Measurements from ENCODE around the gene ZNF516. TPM values are rescaled to one million over a fixed set of nuclear protein-coding genes. Genes with fewer than 3 reads are reported as not detected.

The ZNF516 gene
- polyA plus RNA-seq, 2 of the 4 experiments (the other 2 are of a cell fraction), result 3.9 to 4.9 TPM

DNA sequence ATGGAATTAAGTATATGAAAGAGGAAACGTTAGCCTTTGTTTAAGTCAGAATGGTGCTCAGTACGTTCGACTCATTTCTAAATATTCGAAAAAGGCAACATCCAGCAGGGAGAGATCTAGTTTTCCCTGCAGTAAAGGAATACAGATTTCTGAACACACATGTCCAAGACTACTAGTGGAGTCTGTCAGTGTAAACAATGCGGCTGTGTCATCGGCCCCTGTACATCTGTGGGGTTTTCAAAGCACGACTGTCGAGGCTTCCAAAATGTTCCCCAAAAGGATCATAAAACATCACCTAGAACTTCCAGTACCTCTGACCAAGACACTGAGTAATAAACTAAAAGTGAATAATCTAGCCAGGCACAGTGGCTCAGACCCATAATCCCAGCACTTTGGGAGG is 112.8 kb downstream of the ZNF516 start:
- 89% methylated on average over 8 of the region's 8 CpGs for WGBS (ENCODE audit: missing lambda C conversion rate)
- Histone ChIP-seq H3K4me2 (no peak overlapping the region), H3K4me3 (no peak overlapping the region), H3K9me3 (no peaks in the 10 kb centered on the region), H3K4me1 (peaks cover under 1% of the 10 kb centered on the region; the same call in 1 of the 3 replicates), H3K27ac (no peak overlapping the region)
- no peak for TF ChIP-seq CBX8 (IDR thresholded peaks at IDR 0.05)
- no peak for TF ChIP-seq FOXS1 (CRISPR knock-in tag; IDR thresholded peaks at IDR 0.05)
- TF ChIP-seq, protein P1, sequence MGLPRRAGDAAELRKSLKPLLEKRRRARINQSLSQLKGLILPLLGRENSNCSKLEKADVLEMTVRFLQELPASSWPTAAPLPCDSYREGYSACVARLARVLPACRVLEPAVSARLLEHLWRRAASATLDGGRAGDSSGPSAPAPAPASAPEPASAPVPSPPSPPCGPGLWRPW (IDR thresholded peaks at IDR 0.05), result no peak
- no peak for TF ChIP-seq NFE2L2 (conservative IDR thresholded peaks at IDR 0.05; ENCODE audit: low read length)
- no peak for TF ChIP-seq MAZ (IDR thresholded peaks at IDR 0.05; ENCODE audit: borderline replicate concordance, low read depth, low read length)
- TF ChIP-seq MYC (IDR thresholded peaks at IDR 0.05; ENCODE audit: borderline replicate concordance, low read length), result no peak
- no peak for TF ChIP-seq ZFP36 (IDR thresholded peaks at IDR 0.05; ENCODE audit: borderline replicate concordance, partially characterized antibody)
- no peak for TF ChIP-seq HDAC2 (IDR thresholded peaks at IDR 0.05)
- no peak for TF ChIP-seq NR3C1 (IDR thresholded peaks at IDR 0.05)
- no peak for TF ChIP-seq SREBF2 (IDR thresholded peaks at IDR 0.05)
- TF ChIP-seq, protein P2, sequence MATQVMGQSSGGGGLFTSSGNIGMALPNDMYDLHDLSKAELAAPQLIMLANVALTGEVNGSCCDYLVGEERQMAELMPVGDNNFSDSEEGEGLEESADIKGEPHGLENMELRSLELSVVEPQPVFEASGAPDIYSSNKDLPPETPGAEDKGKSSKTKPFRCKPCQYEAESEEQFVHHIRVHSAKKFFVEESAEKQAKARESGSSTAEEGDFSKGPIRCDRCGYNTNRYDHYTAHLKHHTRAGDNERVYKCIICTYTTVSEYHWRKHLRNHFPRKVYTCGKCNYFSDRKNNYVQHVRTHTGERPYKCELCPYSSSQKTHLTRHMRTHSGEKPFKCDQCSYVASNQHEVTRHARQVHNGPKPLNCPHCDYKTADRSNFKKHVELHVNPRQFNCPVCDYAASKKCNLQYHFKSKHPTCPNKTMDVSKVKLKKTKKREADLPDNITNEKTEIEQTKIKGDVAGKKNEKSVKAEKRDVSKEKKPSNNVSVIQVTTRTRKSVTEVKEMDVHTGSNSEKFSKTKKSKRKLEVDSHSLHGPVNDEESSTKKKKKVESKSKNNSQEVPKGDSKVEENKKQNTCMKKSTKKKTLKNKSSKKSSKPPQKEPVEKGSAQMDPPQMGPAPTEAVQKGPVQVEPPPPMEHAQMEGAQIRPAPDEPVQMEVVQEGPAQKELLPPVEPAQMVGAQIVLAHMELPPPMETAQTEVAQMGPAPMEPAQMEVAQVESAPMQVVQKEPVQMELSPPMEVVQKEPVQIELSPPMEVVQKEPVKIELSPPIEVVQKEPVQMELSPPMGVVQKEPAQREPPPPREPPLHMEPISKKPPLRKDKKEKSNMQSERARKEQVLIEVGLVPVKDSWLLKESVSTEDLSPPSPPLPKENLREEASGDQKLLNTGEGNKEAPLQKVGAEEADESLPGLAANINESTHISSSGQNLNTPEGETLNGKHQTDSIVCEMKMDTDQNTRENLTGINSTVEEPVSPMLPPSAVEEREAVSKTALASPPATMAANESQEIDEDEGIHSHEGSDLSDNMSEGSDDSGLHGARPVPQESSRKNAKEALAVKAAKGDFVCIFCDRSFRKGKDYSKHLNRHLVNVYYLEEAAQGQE (IDR thresholded peaks at IDR 0.05), result no peak
- no peak for TF ChIP-seq HOXB5 (CRISPR knock-in tag; IDR thresholded peaks at IDR 0.05)
- TF ChIP-seq TP53 (CRISPR knock-in tag; IDR thresholded peaks at IDR 0.05), result no peak
- TF ChIP-seq RARB (CRISPR knock-in tag; IDR thresholded peaks at IDR 0.05), result no peak
- no peak for TF ChIP-seq CHD4 (IDR thresholded peaks at IDR 0.05; ENCODE audit: borderline replicate concordance)
- TF ChIP-seq, protein P3, sequence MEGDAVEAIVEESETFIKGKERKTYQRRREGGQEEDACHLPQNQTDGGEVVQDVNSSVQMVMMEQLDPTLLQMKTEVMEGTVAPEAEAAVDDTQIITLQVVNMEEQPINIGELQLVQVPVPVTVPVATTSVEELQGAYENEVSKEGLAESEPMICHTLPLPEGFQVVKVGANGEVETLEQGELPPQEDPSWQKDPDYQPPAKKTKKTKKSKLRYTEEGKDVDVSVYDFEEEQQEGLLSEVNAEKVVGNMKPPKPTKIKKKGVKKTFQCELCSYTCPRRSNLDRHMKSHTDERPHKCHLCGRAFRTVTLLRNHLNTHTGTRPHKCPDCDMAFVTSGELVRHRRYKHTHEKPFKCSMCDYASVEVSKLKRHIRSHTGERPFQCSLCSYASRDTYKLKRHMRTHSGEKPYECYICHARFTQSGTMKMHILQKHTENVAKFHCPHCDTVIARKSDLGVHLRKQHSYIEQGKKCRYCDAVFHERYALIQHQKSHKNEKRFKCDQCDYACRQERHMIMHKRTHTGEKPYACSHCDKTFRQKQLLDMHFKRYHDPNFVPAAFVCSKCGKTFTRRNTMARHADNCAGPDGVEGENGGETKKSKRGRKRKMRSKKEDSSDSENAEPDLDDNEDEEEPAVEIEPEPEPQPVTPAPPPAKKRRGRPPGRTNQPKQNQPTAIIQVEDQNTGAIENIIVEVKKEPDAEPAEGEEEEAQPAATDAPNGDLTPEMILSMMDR (IDR thresholded peaks at IDR 0.05), result no peak
- TF ChIP-seq, protein P4, sequence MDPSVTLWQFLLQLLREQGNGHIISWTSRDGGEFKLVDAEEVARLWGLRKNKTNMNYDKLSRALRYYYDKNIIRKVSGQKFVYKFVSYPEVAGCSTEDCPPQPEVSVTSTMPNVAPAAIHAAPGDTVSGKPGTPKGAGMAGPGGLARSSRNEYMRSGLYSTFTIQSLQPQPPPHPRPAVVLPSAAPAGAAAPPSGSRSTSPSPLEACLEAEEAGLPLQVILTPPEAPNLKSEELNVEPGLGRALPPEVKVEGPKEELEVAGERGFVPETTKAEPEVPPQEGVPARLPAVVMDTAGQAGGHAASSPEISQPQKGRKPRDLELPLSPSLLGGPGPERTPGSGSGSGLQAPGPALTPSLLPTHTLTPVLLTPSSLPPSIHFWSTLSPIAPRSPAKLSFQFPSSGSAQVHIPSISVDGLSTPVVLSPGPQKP (IDR thresholded peaks at IDR 0.05; ENCODE audit: low read depth, low read length), result no peak
- TF ChIP-seq, protein P5, sequence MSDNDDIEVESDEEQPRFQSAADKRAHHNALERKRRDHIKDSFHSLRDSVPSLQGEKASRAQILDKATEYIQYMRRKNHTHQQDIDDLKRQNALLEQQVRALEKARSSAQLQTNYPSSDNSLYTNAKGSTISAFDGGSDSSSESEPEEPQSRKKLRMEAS (IDR thresholded peaks at IDR 0.05), result no peak
- no peak for TF ChIP-seq MAFK (IDR thresholded peaks at IDR 0.05; ENCODE audit: partially characterized antibody)
- FAIRE-seq (no peak), DNase-seq (ENCODE audit: low read depth in 1 of 2, low spot score in 1 of 2) (no peak), ATAC-seq (no peak)
- ChIA-PET POLR2A (no interaction called here), CTCF (interaction anchor here (1.1 kb wide), 1 partner anchor 16 kb away, joined by 3 read pairs; no protein-coding TSS in a partner anchor)

DNA sequence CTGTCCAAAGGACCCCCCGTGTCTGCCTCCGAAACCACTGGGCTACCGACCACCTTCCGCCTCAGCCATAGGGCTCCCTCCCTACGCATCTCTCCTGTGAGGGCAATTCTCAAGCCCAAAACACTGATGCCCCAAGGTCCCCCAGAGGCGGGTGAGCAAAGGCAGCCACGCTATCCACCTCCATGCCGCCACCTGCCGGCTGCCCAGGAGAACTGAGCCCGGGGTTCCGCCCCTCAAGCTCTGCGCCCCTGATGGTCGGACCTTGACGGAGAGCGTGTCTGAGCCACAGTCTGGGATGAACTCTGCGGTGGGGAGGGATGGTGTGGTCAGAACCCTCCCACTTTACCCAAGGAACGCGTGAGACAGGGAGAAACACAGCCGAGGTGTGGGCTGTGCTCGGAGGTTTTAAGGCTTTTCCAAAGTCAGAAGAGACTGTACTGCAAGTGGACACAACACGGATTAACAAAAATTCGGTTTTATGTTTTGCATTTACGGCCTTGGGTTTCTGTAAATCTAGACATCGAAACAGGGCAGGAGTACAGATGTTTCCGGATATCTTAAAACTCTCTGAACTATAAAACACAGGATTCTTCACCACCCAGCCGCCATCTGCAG is 114.1 kb downstream of the ZNF516 start:
- ChIA-PET POLR2A (no interaction called here), CTCF (interaction anchor here (0.7 to 1.5 kb wide), 5 partner anchors 15 to 29 kb away, joined by 3 read pairs; no protein-coding TSS in a partner anchor)
- ATAC-seq (peak; percentile 83 to 94), FAIRE-seq (no peak), DNase-seq (ENCODE audit: low read depth in 1 of 2, low spot score in 1 of 2) (peak; percentile 38 to 54)
- 58% methylated on average over 19 of the region's 26 CpGs for WGBS (ENCODE audit: missing lambda C conversion rate)
- no peak overlapping the region for H3K27ac ChIP-seq
- H3K4me2 ChIP-seq, result no peak overlapping the region
- peaks cover 14% of the 10 kb centered on the region for H3K4me1 ChIP-seq
- TF ChIP-seq SMC3 (IDR thresholded peaks at IDR 0.05) (0 out of 3 replicates have a peak, but pooled peaks have one; percentile 10), HEYL (CRISPR knock-in tag; IDR thresholded peaks at IDR 0.05) (no peak)
- TF ChIP-seq, protein P3 (IDR thresholded peaks at IDR 0.05), result peak; percentile 44
- H3K4me3 ChIP-seq, result no peak overlapping the region
- H3K9me3 ChIP-seq, result no peaks in the 10 kb centered on the region

All from A549 (cell line).